DND-41 (cell line): ENCODE measurements around the gene OR10H1.

Experiments used
- ATAC-seq: fragments of 200-7000 bp; cut with Tn5 transposase; 3 replicates; pipeline ENCODE4 v1.9.1; 2021; ENCODE audit warnings: low read depth; ENCODE audit not compliant: insufficient read depth
- DNase-seq: peaks from one replicate; pipeline ENCODE4 v3.0.0-alpha.2; 2020
- H2AFZ ChIP-seq: 2 replicates; pipeline ENCODE4 v1.6.0; 2012; ENCODE audit warnings: low read depth, low read length
- H3K27ac ChIP-seq: 2 replicates; pipeline ENCODE4 v1.5.1; 2012; ENCODE audit warnings: low read length, inconsistent platforms
- H3K27me3 ChIP-seq: fragments of 200-600 bp; sonication (generic); 2 replicates; pipeline ENCODE4 v1.6.0; 2012; ENCODE audit warnings: low read length, mild to moderate bottlenecking, inconsistent platforms; ENCODE audit not compliant: insufficient read depth, poor library complexity
- H3K36me3 ChIP-seq: 2 replicates; pipeline ENCODE4 v1.5.1; 2012; ENCODE audit warnings: low read length, inconsistent platforms; ENCODE audit not compliant: insufficient read depth
- H3K4me1 ChIP-seq: 2 replicates; pipeline ENCODE4 v1.5.1; 2012; ENCODE audit warnings: mild to moderate bottlenecking, low read length; ENCODE audit not compliant: insufficient read depth
- H3K4me2 ChIP-seq: 2 replicates; pipeline ENCODE4 v1.6.0; 2012; ENCODE audit warnings: mild to moderate bottlenecking, moderate library complexity, low read length, inconsistent platforms; ENCODE audit not compliant: insufficient read depth
- H3K4me3 ChIP-seq, 2 experiments: fragments of 200-600 bp in 1 of 2; shearing (Covaris generic) in 1 of 2; 2 replicates each; pipeline ENCODE4 v1.5.1; 2012 to 2016; ENCODE audit warnings: inconsistent platforms in 2 of 2, low read length in 2 of 2, mild to moderate bottlenecking in 2 of 2, low read depth in 1 of 2, moderate library complexity in 1 of 2
- H3K79me2 ChIP-seq: 2 replicates; pipeline ENCODE4 v1.6.0; 2012; ENCODE audit warnings: low read length, inconsistent platforms; ENCODE audit not compliant: insufficient read depth
- H3K9ac ChIP-seq: 2 replicates; pipeline ENCODE4 v1.6.0; 2012; ENCODE audit warnings: low read depth, mild to moderate bottlenecking, inconsistent platforms, low read length, moderate library complexity
- H3K9me3 ChIP-seq: 2 replicates; pipeline ENCODE4 v1.5.1; 2012; ENCODE audit warnings: low read length, moderate library complexity, mild to moderate bottlenecking, inconsistent platforms; ENCODE audit not compliant: insufficient read depth, severe bottlenecking
- H4K20me1 ChIP-seq: 2 replicates; pipeline ENCODE4 v1.6.0; 2012; ENCODE audit warnings: low read length; ENCODE audit not compliant: insufficient read depth
- CTCF ChIP-seq: IDR thresholded peaks from 2 replicates; pipeline ENCODE4 v1.5.1; 2012; ENCODE audit warnings: borderline replicate concordance, low read length, moderate library complexity, mild to moderate bottlenecking; ENCODE audit not compliant: poor library complexity, severe bottlenecking; ENCODE audit errors: extremely low read depth
- EZH2 ChIP-seq: IDR thresholded peaks from 3 replicates; pipeline ENCODE4 v1.6.1; 2012; ENCODE audit warnings: borderline replicate concordance, low read depth, mild to moderate bottlenecking, moderate library complexity, low read length, inconsistent platforms; ENCODE audit not compliant: severe bottlenecking

Gene OR10H1

GRCh38 chr19:15862444-15862843, 47.0 kb upstream of the OR10H1 start:
- no peak for DNase-seq
- H3K36me3 ChIP-seq, result no peaks in the 10 kb centered on the region
- TF ChIP-seq CTCF (no peak), EZH2 (no peak)
- H3K4me3 ChIP-seq, result no peak overlapping the region
- no peaks in the 10 kb centered on the region for H3K79me2 ChIP-seq
- no peak overlapping the region for H2AFZ ChIP-seq
- H3K9ac ChIP-seq, result no peak overlapping the region
- H3K9me3 ChIP-seq, result no peaks in the 10 kb centered on the region
- H3K27ac ChIP-seq, result no peak overlapping the region
- no peak overlapping the region for H3K4me2 ChIP-seq
- ATAC-seq, result no peak
- H3K27me3 ChIP-seq, result peaks cover 6% of the 10 kb centered on the region
- H4K20me1 ChIP-seq, result no peaks in the 10 kb centered on the region
- H3K4me1 ChIP-seq, result no peaks in the 10 kb centered on the region

- no peaks in the 10 kb centered on the region for H3K79me2 ChIP-seq
- peaks cover 6% of the 10 kb centered on the region for H3K27me3 ChIP-seq
- H3K4me2 ChIP-seq, result no peak overlapping the region
- no peak overlapping the region for H3K27ac ChIP-seq
- DNase-seq, result no peak
- TF ChIP-seq CTCF (no peak), EZH2 (no peak)
- H2AFZ ChIP-seq, result no peak overlapping the region
- H3K9me3 ChIP-seq, result no peaks in the 10 kb centered on the region
- ATAC-seq, result no peak
- no peaks in the 10 kb centered on the region for H4K20me1 ChIP-seq
- no peaks in the 10 kb centered on the region for H3K4me1 ChIP-seq
- no peak overlapping the region for H3K9ac ChIP-seq
- no peak overlapping the region for H3K4me3 ChIP-seq
- H3K36me3 ChIP-seq, result no peaks in the 10 kb centered on the region
Observed at GRCh38 chr19:15860522-15860921, 45.1 kb upstream of the OR10H1 start.

- TF ChIP-seq CTCF, result no peak
- no peak for TF ChIP-seq EZH2
- Histone ChIP-seq H3K4me3 (no peak overlapping the region), H3K4me1 (no peaks in the 10 kb centered on the region), H3K9me3 (no peaks in the 10 kb centered on the region), H3K79me2 (no peaks in the 10 kb centered on the region), H2AFZ (no peak overlapping the region), H4K20me1 (no peaks in the 10 kb centered on the region), H3K36me3 (no peaks in the 10 kb centered on the region), H3K27me3 (peaks cover 6% of the 10 kb centered on the region), H3K4me2 (no peak overlapping the region), H3K9ac (no peak overlapping the region), H3K27ac (no peak overlapping the region)
- no peak for ATAC-seq
- DNase-seq, result no peak
Observed at GRCh38 chr19:15859187-15859586, 43.7 kb upstream of the OR10H1 start.

GRCh38 chr19:15850385-15850784, 34.9 kb upstream of the OR10H1 start:
- no peak overlapping the region for H2AFZ ChIP-seq
- no peaks in the 10 kb centered on the region for H4K20me1 ChIP-seq
- TF ChIP-seq CTCF (no peak), EZH2 (no peak)
- no peaks in the 10 kb centered on the region for H3K4me1 ChIP-seq
- H3K27me3 ChIP-seq, result no peaks in the 10 kb centered on the region
- H3K4me3 ChIP-seq, result no peak overlapping the region
- no peaks in the 10 kb centered on the region for H3K79me2 ChIP-seq
- no peak overlapping the region for H3K27ac ChIP-seq
- DNase-seq (no peak), ATAC-seq (no peak)
- no peak overlapping the region for H3K4me2 ChIP-seq
- H3K9me3 ChIP-seq, result no peaks in the 10 kb centered on the region
- no peak overlapping the region for H3K9ac ChIP-seq
- no peaks in the 10 kb centered on the region for H3K36me3 ChIP-seq
